NCI-H2196 treated with DMSO at 0.1 percent for 48 hours (cell line): ENCODE results near the gene FLVCR2.
"Not testable (repeated sequence)": the region's sequence is repeated elsewhere in the genome, so short reads cannot be mapped to it uniquely, and the experiment has no call there.

Source experiments
- DNase-seq: peaks from one replicate; lab custom pipeline; 2025; ENCODE audit not compliant: unreplicated experiment; lab: John Stamatoyannopoulos, UW

FLVCR2 gene

GRCh38 chr14:75591331-75591946, 13.0 kb downstream of the FLVCR2 start:
- no peak for DNase-seq

DNA sequence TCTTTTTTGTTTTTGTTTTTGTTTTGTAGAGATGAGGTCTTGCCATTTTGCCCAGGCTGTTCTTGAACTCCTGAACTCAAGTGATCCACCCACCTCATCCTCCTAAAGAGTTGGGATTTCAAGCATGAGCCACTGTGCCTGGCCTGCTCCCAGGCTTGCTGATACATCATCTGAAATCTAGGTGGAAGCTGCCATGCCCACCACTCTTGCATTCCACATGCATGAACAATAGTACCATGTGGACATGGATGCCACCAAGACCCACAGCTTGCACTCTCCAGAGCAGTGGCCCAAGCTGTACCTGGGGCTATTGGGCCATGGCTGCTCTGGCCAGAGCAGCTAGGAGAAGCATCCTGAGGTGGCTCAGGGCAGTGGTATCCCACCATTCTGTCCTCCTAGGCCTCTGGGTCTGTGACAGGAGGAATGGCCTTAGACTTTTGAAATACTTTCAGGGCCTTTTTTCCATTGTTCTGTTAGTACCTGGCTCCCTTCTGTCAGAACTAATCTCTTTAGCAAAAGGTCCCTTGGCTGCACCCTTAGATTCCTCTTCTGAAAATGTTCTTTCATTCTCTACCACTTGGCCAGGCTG, 13.7 kb downstream of the FLVCR2 start:
- DNase-seq, result no peak

DNA sequence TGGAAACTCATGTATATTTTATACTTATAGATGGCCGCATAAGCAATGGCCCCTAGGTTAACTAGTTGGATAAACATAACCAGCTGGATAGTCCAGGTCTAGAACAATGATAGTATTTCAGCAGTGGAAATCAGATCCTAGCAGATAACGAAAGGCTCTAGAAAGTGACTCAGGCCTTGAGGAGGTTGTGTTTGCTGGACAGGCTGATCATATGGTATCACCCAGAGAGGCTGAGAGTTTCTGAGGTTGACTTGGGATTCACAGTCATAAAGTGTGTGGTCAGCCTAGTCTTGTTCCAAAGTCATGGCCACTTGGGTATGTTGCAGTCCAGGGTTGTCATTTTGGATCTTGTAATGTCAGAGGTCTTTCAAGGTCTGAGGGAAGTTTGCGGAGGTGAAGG, 16.8 kb downstream of the FLVCR2 start:
- DNase-seq, result no peak

DNA sequence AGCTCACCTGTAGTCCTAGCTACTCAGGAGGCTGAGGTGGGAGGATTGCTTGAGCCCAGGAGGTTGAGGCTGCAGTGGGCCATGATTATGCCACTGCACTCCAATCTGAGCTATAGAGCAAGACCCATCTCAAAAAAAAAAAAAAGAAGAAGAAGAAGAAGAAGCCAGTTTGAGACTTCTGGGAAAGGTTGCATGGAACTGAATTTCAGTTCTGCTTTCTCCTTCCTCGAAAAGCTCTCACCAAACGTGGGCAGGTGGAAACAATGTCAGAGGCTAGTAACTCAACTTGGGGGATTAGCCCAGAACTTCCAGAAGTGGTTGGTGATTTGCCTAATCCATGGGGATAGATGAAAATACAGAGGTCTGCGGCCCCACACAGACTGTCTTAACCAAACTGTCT, 18.7 kb downstream of the FLVCR2 start:
- no peak for DNase-seq

DNA sequence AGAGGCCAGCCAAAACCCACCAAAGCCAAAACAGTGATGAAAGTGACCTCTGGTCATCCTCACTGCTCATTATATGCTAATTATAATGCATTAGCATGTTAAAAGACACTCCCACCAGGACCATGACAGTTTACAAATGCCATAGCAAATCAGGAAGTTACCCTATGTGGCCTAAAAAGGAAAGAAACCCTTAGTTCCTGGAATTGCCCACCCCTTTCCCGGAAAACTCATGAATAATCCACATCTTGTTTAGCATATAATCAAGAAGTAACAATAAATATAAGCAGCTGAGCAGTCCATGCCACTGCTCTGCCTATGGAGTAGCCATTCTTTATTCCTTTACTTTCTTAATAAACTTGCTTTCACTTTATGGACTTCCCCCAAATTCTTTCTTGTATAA, 21.7 kb downstream of the FLVCR2 start:
- not testable (repeated sequence) for DNase-seq

- DNase-seq, result not testable (repeated sequence)
Observed at GRCh38 chr14:75601061-75601460, 22.6 kb downstream of the FLVCR2 start.

DNA sequence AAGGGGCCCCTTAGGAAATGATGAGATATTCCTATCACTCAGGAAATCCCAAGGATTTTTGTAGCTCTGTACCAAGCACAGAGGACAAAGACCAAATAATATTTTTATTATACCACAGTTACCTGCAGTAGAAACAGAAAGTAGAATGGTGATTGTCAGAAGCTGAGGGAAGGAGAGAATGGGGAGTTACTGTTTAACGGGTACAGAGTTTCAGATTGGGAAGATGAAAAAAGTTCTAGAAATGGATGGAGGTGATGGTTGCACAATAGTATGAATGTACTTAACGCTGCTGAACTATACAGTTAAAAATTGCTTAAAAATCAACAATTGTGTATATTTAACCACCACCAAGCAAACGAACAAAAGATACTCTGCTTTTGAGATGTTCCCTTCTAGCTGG, 24.1 kb downstream of the FLVCR2 start:
- DNase-seq, result no peak

GRCh38 chr14:75604979-75605851, 26.8 kb downstream of the FLVCR2 start:
- no peak for DNase-seq

GRCh38 chr14:75605916-75606315, 27.5 kb downstream of the FLVCR2 start:
- DNase-seq, result no peak

DNA sequence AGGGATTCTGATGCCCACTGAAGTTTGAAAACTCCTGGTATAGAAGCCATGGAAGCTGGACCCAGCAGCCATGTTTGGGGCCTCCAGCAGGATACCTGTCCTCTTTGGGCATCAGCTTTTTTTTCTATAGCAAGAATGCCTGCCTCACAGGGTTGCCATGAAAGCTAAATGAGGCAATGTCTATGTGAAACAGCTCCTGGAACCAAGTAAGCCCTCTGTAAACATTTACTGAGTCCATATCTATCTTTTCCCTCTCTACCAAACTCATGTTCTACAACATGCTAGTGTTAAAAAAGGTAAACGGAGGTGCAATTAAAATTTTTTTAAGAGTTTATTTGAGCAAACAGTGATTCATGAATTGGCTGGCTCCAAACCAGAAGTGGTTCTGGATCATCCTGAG, 28.6 kb downstream of the FLVCR2 start:
- no peak for DNase-seq

- DNase-seq, result no peak
Observed at GRCh38 chr14:75607842-75608640, 29.6 kb downstream of the FLVCR2 start.

DNA sequence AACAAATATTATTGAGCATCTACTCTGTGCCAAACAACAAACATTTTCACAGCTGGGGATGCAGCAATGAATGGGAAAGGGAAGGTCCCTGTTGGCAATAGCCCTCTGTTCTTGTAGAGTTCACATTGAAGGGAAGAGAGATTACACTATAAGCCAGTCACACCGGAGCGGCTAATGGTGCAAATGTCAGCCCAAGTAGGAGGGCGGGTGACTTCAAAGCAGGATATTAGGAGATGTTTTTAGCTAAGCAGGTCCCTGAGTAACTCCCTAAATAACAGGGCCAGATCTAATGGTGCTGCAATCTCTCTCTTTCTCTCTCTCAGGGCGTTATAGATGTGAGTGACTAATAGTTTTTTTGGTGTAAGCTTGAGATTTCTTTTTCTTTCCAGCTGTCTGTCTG, 30.7 kb downstream of the FLVCR2 start:
- DNase-seq, result no peak

DNA sequence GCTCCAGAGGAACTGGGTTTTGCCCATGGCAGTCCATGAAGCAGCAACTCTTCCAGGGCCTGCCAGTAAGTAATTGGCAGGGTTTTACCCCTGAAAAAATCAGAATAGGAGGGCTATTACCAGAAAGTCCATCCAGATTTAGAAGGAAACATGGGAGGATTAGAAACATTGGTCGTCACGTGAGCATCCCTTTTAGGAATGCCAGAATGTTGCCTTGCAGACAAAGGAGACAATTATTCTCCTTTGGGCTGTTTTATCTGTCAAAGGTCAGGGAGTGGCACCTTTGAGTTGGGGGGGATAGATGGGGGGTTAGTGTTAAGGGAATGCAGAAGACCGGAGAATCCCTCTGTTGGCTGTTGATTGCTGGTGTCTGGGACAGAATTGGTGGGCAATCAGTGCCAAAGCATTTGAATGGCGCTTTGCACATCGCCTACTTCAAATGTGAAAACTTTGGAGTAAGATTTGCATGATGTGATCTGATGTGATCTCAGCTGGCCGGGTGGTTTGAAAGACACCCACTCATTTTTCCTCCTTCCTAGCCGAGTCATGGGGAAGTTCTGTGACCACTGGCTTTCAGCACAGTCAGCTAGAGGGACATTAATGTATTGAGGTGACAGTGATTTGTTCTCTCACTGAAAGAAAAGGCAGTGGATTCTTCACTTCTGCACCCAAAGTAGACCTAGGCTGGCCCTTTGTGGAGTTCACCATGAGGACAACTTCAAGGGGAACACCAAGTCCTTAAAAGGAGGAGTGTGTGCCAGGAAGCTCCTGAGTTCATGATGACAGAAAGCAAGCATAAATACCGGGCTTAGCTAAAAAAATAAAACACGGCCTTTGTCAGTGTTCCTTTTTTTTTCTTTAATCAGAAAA, 31.4 kb downstream of the FLVCR2 start:
- DNase-seq, result no peak

DNA sequence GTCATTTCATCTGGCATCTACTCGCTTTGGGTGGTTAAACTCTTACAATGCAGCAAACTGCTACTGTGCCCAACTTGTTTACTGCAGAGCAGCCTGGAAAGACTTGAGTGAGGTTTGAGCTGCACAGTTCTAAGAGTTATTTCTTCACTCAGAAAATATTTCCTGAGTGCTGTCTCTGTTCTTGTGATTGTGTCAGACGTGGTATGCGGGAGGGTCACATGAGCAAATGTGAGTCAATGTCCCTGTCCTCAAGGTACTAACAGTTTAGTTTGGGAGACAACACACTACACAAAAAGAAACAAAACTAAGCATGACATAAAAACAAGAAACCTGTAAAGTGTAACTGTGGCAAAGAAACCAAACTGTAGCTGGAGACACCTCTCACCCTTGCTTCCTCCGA, 32.4 kb downstream of the FLVCR2 start:
- DNase-seq, result no peak

DNA sequence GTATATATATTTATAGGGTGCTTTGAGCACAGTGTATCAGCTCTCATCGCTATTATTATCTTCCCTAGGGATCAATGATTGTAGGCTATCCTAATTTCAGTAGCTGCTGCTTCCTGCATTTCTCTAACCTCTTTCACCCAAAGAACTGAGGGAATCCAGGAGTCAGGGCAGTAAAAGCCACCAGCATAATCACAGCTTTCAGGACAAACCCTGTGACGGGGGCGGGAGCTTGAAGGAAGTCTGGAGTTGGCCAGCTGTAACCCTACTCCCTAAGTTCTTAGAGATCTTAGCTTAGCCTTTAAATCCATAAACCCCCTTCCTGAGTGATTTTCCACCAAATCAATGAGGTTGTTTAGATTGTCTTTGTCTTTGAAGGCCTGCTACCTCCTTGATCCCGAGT, 33.7 kb downstream of the FLVCR2 start:
- no peak for DNase-seq

DNA sequence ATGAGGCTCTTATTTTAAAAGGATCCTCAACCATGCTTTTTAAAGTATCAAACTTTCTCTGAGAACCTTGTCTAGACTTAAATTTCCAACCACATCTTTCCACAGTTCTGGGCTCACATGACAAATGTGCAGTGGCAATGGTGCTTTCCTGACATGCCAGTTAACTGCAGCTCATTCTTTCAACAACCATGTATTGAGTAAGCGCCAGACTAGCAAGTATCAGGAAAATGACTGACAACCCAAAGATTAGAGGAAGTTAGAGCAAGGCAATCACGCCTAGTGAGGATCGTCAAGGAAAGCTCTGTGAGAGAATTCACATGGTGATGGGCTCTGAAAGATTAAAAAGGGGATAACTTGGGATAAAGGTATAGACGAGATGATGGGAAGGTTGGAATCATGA, 35.8 kb downstream of the FLVCR2 start:
- no peak for DNase-seq

- no peak for DNase-seq
Observed at GRCh38 chr14:75615200-75615599, 36.8 kb downstream of the FLVCR2 start.

GRCh38 chr14:75619548-75619947, 41.1 kb downstream of the FLVCR2 start:
- no peak for DNase-seq

GRCh38 chr14:75625034-75625433, 46.6 kb downstream of the FLVCR2 start:
- no peak for DNase-seq

GRCh38 chr14:75626396-75626795, 48.0 kb downstream of the FLVCR2 start:
- no peak for DNase-seq
